GM12878 (cell line): Measurements from ENCODE around the gene ZBTB4. TPM values are rescaled to one million over a fixed set of nuclear protein-coding genes. Genes with fewer than 3 reads are reported as not detected.

Experiments
- ATF3 ChIP-seq: IDR thresholded peaks from 2 replicates; pipeline ENCODE4 v1.6.1; 2011; ENCODE audit warnings: low read depth, mild to moderate bottlenecking, low read length, moderate library complexity, borderline replicate concordance; ENCODE audit errors: extremely low read depth
- BACH1 ChIP-seq: fragments of 450-650 bp; IDR thresholded peaks from 2 replicates; pipeline ENCODE4 v1.6.1; 2017; ENCODE audit warnings: mild to moderate bottlenecking, borderline replicate concordance
- CBX3 ChIP-seq: fragments of 200-600 bp; sonication (generic); IDR thresholded peaks from 2 replicates; pipeline ENCODE4 v1.6.1; 2016; ENCODE audit warnings: low read depth, borderline replicate concordance
- CHD1 ChIP-seq: IDR thresholded peaks from 2 replicates; pipeline ENCODE4 v1.6.1; 2012; ENCODE audit warnings: low read depth, low read length, improper control_type of control experiment
- CHD4 ChIP-seq: fragments of 200-600 bp; sonication (generic); IDR thresholded peaks from 2 replicates; pipeline ENCODE4 v1.6.1; 2016; ENCODE audit warnings: mild to moderate bottlenecking
- EED ChIP-seq: sonication (generic); IDR thresholded peaks from 2 replicates; pipeline ENCODE4 v1.6.1; 2016; ENCODE audit warnings: antibody characterized with exemption, low read depth
- EZH2 ChIP-seq: IDR thresholded peaks from 2 replicates; pipeline ENCODE4 v1.6.1; 2012; ENCODE audit warnings: low read depth, mild to moderate bottlenecking, control low read depth, inconsistent platforms, low read length, borderline replicate concordance; ENCODE audit not compliant: control insufficient read depth
- HDAC2 ChIP-seq: fragments of 200-600 bp; sonication (generic); IDR thresholded peaks from 2 replicates; pipeline ENCODE4 v1.6.1; 2017
- IKZF1 ChIP-seq: fragments of 450-650 bp; conservative IDR thresholded peaks from 2 replicates; pipeline ENCODE4 v1.6.1; 2017; ENCODE audit warnings: antibody characterized with exemption, mild to moderate bottlenecking
- IRF5 ChIP-seq: fragments of 450-650 bp; IDR thresholded peaks from 2 replicates; pipeline ENCODE4 v1.6.1; 2017; ENCODE audit warnings: borderline replicate concordance
- KLF5 ChIP-seq: fragments of 450-650 bp; IDR thresholded peaks from 2 replicates; pipeline ENCODE4 v1.6.1; 2014; ENCODE audit warnings: mild to moderate bottlenecking; ENCODE audit not compliant: partially characterized antibody
- MTA3 ChIP-seq: IDR thresholded peaks from 2 replicates; pipeline ENCODE4 v1.6.1; 2012; ENCODE audit warnings: low read length, inconsistent platforms, borderline replicate concordance
- NR2F1 ChIP-seq: fragments of 450-650 bp; conservative IDR thresholded peaks from 2 replicates; pipeline ENCODE4 v1.6.1; 2017; ENCODE audit warnings: mild to moderate bottlenecking
- PAX5 ChIP-seq: IDR thresholded peaks from 2 replicates; pipeline ENCODE4 v1.6.1; 2011; ENCODE audit warnings: low read depth, low read length, borderline replicate concordance
- POU2F2 ChIP-seq: IDR thresholded peaks from 3 replicates; pipeline ENCODE4 v1.6.1; 2011; ENCODE audit warnings: low read depth, mild to moderate bottlenecking, low read length, borderline replicate concordance
- RB1 ChIP-seq: fragments of 450-650 bp; formaldehyde crosslinking; IDR thresholded peaks from 2 replicates; pipeline ENCODE4 v1.6.1; 2017; ENCODE audit warnings: mild to moderate bottlenecking, borderline replicate concordance
- RFX5 ChIP-seq: IDR thresholded peaks from 2 replicates; pipeline ENCODE4 v1.6.1; 2011; ENCODE audit warnings: low read depth, low read length, improper control_type of control experiment
- SMAD1 ChIP-seq: fragments of 450-650 bp; IDR thresholded peaks from 2 replicates; pipeline ENCODE4 v1.6.1; 2018; ENCODE audit warnings: mild to moderate bottlenecking, low read depth; ENCODE audit not compliant: partially characterized antibody
- SREBF1 ChIP-seq: IDR thresholded peaks from 2 replicates; pipeline ENCODE4 v1.6.1; 2012; ENCODE audit warnings: mild to moderate bottlenecking, low read length
- TAF1 ChIP-seq: IDR thresholded peaks from 2 replicates; pipeline ENCODE4 v1.6.1; 2011; ENCODE audit warnings: mild to moderate bottlenecking, low read depth, low read length, borderline replicate concordance
- TCF3 ChIP-seq: IDR thresholded peaks from 2 replicates; pipeline ENCODE4 v1.6.1; 2012; ENCODE audit warnings: low read depth, mild to moderate bottlenecking, low read length, borderline replicate concordance; ENCODE audit not compliant: insufficient read depth
- YBX1 ChIP-seq: fragments of 450-650 bp; IDR thresholded peaks from 2 replicates; pipeline ENCODE4 v1.6.1; 2016; ENCODE audit warnings: antibody characterized with exemption
- ZBED1 ChIP-seq: IDR thresholded peaks from 2 replicates; pipeline ENCODE4 v1.6.1; 2016; ENCODE audit warnings: borderline replicate concordance
- ZNF274 ChIP-seq: IDR thresholded peaks from one replicate; pipeline ENCODE4 v1.8.0; 2011; ENCODE audit not compliant: insufficient read length, insufficient read depth
- polyA plus RNA-seq, 11 experiments: library from polyadenylated mRNA; depleted of rRNA in 4 of 11; unstranded in 6 of 11; stranded (reverse) in 5 of 11; fragments of >200 nt; fragmentation: Nextera tagmentation in 4 of 11; fragmentation: Illumina TruSeq in 1 of 11; extraction: Ambion mirVana in 4 of 11; extraction: Trizol in 1 of 11; gene quantifications; 1 replicate in 1 of 11; 2 replicates in 10 of 11; pipeline versions ENCODE4 v1.2.1 to v1.2.3, GENCODE V29; 2011 to 2016; ENCODE audit warnings: inconsistent platforms in 2 of 11, missing spikeins in 2 of 11, low read depth in 1 of 11
- total RNA-seq, 4 experiments: library from RNA; depleted of rRNA in 3 of 4; stranded (reverse); fragments of >200 nt in 3 of 4; fragmentation: Illumina TruSeq in 1 of 4; extraction: Trizol in 1 of 4; gene quantifications; 2 replicates each; pipeline versions ENCODE4 v1.2.1 to v1.2.3, GENCODE V29; 2013 to 2021
- TF ChIP-seq, protein P1 (sequence below): IDR thresholded peaks from 2 replicates; pipeline ENCODE4 v1.6.1; 2012; ENCODE audit warnings: low read depth, low read length, improper control_type of control experiment
- TF ChIP-seq, protein P2 (sequence below): fragments of 450-650 bp; formaldehyde crosslinking; IDR thresholded peaks from 2 replicates; pipeline ENCODE4 v1.5.0; 2022; ENCODE audit warnings: mild to moderate bottlenecking, missing genetic modification characterization

ZBTB4 gene
- total and polyA plus RNA-seq, 10 of the 15 experiments (the other 5 are each of a cell fraction or from before 2014, with no cell fraction given): 2.0 to 14.9 (median 6.9) TPM

GRCh38 chr17:7440113-7440833 is 39.2 kb downstream of the ZBTB4 start (continued):
- TF ChIP-seq HDAC2: no peak
- TF ChIP-seq BACH1: no peak; the same call in 1 of the 2 replicates
- TF ChIP-seq RFX5: no peak
- peak; percentile 39 for TF ChIP-seq SREBF1
- no peak for TF ChIP-seq ATF3
- TF ChIP-seq TCF3: no peak
- no peak for TF ChIP-seq POU2F2
- no peak for TF ChIP-seq IRF5
- TF ChIP-seq, protein P1, sequence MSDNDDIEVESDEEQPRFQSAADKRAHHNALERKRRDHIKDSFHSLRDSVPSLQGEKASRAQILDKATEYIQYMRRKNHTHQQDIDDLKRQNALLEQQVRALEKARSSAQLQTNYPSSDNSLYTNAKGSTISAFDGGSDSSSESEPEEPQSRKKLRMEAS: no peak
- peak; percentile 88; the same call in 1 of the 2 replicates for TF ChIP-seq CHD1
- peak; percentile 96 for TF ChIP-seq KLF5
- no peak for TF ChIP-seq CHD4
- no peak for TF ChIP-seq ZBED1
- TF ChIP-seq, protein P2, sequence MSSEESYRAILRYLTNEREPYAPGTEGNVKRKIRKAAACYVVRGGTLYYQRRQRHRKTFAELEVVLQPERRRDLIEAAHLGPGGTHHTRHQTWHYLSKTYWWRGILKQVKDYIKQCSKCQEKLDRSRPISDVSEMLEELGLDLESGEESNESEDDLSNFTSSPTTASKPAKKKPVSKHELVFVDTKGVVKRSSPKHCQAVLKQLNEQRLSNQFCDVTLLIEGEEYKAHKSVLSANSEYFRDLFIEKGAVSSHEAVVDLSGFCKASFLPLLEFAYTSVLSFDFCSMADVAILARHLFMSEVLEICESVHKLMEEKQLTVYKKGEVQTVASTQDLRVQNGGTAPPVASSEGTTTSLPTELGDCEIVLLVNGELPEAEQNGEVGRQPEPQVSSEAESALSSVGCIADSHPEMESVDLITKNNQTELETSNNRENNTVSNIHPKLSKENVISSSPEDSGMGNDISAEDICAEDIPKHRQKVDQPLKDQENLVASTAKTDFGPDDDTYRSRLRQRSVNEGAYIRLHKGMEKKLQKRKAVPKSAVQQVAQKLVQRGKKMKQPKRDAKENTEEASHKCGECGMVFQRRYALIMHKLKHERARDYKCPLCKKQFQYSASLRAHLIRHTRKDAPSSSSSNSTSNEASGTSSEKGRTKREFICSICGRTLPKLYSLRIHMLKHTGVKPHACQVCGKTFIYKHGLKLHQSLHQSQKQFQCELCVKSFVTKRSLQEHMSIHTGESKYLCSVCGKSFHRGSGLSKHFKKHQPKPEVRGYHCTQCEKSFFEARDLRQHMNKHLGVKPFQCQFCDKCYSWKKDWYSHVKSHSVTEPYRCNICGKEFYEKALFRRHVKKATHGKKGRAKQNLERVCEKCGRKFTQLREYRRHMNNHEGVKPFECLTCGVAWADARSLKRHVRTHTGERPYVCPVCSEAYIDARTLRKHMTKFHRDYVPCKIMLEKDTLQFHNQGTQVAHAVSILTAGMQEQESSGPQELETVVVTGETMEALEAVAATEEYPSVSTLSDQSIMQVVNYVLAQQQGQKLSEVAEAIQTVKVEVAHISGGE (CRISPR knock-in tag): no peak
- no peak for TF ChIP-seq RB1
- TF ChIP-seq IKZF1: peak; percentile 15; the same call in 1 of the 2 replicates
- no peak for TF ChIP-seq CBX3
- TF ChIP-seq ZNF274: no peak
- TF ChIP-seq TAF1: no peak
- TF ChIP-seq PAX5: no peak
- no peak for TF ChIP-seq NR2F1
- TF ChIP-seq SMAD1: peak; percentile 79
- TF ChIP-seq EZH2: no peak
- no peak for TF ChIP-seq YBX1
- TF ChIP-seq EED: no peak
- TF ChIP-seq MTA3: no peak
